HUDEP-2 (cell line): ENCODE measurements around the gene OPHN1.
"Not testable (repeated sequence)": the region's sequence is repeated elsewhere in the genome, so short reads cannot be mapped to it uniquely, and the experiment has no call there.

ENCODE experiments used
- DNase-seq, 76 experiments: peaks; one replicate each; lab custom pipeline; 2025; ENCODE audit not compliant: unreplicated experiment in 76 of 76; lab: John Stamatoyannopoulos, UW

OPHN1 gene

DNA sequence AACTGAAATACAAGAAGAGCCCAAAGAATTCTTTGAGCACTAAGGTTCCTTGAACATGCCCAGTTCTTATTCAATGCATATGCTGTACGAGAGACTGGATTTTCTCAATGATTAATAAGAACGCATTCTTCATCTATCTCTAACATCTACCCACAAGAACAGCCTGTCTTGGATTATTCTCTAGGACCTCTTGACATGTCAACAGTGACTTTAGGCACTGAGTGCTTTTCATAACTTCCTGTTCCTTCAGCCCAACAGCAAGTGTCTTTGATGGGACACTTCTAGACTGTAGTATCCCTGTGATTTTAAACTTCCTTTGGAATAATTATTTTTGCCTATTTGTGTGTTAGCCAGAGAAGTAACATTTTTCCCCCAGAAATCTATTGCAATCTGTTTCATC is 69.3 kb downstream of the OPHN1 start:
- DNase-seq: no peak

DNA sequence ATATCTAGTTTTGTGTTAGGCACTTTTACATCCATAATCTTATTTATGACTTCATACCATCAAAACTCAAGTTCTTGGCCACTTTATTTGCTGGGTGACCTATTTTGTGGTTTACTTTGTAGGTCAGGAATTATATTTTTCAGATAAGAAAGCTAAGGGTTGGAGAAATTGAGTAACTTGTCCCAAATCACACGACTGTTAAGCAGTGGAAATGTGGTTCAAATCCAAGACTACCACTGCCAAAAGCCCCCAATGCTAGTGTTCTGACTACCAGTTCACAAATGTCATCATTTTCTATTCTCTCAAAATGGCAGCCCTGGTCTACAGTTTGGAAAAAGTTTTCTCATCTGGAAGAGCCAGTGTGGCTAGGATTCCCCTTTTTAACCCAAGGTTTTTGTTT is 74.6 kb downstream of the OPHN1 start:
- DNase-seq: no peak

DNA sequence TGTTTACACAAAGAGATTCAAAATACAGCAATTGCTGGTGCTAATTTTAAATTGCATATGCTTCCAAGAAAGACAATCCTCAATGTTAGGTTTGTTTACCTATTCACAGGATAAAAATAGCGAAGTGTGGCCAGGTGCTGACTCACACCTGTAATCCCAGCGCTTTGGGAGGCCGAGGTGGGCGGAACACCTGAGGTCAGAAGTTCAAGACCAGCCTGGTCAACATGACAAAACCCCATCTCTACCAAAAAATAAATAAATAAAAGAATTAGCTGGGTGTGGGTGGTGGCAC is 77.7 kb downstream of the OPHN1 start:
- no peak for DNase-seq

DNA sequence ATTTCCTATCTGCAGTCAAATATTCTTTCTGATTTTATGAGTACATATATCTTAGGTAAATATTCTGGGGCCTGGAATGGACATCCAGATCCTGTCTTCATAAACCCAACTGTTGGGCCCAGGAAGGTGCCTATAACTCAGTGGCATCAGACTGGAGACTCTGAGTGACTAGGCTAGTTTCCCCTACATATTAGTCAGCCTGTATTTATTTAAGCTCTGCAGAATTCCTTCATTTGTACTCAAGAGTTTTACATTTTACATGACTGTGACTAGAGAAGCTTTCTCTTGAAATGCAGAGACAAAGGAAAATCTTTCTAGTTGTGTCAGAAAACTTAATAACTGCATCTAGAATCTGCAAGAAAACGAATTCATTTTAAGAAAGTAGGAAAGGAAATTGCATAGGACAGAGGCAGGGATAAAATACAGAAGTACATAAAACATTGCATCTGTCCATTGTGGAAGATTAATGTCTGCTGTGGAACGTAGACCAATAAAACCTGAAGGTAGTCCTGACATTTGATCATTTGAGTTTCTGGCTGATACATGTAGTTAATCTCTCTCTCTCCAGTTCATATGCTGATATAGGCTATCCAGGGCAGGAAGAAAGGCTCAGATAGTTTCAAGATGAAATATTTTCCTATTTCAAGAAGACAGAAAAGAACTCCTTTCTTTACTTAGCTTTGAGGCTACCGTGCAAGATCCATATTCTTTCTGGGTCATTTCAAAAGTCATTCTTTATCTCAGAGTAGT is 78.2 kb downstream of the OPHN1 start:
- no peak for DNase-seq

DNA sequence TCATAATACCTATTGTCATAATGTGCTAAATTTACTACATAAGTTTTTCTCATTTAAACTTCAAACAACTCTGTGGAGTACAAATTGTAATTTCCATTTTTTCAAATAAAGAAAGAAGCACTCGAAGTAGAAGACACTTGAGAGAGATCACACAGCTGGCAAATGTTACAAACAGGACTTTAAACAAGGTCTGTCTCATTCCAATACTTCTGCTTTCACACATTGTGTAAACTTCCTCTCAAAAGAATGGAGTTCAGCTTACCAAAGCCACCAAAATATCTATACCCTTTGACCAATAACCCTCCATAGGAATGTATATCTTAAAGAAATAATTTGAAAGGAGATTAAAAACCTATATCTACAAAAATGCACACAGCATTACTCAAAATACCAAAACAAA is 88.3 kb downstream of the OPHN1 start:
- DNase-seq: no peak

DNA sequence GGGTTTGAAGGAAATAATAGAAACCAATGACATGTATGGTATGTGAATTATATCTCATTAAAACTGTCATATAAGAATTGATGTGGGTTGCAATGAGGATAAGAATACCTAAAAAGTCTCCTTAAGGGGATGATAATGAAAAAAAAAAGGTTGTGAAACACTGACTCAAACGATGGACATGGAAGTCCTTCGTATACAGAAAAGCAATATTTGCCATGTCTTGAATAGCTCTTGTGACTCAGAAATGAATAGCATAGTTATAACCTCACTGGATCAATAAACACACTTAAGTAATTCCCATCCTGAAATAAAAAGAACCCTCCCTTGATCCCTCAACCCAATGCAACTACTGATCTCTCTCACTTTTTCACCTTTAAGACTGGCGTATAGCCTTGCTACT is 89.7 kb downstream of the OPHN1 start:
- DNase-seq: no peak

DNA sequence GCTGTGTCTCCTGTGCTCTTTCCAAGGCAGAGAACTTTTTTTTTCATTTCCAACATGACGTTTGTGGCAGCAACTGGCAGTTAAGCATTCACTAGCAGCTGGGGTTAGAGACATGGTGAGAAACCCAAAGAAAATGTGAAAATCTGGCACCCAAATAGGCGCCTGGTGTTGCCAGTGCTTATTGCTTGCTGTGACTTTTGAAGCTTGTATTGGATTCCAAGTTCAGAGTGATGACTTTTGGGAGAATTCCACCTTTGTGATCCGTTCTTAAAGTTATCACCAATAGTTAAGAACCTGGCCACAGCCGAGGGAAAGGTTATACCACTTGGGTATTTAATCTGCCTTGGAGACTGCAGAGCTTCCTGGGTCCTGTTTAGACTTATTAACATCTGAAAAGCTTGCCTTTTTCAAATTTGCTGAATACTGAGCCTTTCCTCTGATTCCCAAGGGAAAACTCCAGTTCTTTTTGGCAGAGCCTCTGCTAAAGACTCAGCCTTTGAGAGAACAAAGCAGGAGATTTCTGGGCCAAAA is 101.0 kb downstream of the OPHN1 start:
- DNase-seq: no peak

DNA sequence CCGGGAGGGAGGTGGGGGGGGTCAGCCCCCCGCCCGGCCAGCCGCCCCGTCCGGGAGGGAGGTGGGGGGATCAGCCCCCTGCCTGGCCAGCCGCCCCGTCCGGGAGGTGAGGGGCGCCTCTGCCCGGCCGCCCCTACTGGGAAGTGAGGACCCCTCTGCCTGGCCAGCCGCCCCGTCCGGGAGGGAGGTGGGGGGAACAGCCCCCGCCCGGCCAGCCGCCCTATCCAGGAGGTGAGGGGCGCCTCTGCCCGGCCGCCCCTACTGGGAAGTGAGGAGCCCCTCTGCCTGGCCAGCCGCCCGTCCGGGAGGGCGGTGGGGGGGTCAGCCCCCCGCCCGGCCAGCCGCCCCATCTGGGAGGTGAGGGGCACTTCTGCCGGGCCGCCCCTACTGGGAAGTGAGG is 106.5 kb downstream of the OPHN1 start:
- DNase-seq: not testable (repeated sequence)

DNA sequence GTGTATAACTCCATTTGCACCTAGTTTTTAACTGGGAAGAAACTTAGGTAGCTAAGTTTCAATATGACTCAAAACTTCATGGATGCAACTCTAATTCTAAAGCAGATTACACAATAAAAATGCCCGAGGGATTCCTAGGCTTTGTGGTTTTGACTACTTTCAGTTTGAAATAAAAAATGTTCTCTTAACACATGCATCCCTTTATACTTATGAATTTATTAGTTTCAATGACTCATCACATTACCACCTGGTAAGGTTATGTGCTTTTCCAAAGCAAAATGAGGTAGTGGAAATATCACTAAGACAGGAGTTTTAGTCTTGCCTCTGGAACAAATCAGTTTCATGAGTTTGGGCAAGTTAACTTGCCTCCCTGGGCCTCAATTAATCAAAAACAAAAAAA is 125.5 kb downstream of the OPHN1 start:
- no peak for DNase-seq

DNA sequence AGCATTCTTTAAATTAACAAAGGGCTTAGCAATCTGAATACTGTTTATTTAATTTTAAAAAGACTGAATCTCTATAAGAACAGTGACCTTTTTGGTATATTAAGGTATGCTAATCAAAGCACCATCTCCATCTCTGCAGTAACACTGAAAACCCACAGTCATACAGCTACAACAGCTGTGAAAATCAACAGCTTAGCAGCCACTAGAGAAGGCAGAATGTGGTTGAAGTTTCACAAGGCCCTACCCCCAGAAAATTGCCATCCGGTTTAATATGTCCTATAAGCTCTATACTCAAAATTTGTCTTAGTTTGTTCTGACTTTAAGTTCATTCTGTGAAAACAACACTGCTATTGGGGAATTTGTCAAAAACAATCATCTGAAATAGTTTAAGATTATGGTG is 128.7 kb downstream of the OPHN1 start:
- DNase-seq: no peak

DNA sequence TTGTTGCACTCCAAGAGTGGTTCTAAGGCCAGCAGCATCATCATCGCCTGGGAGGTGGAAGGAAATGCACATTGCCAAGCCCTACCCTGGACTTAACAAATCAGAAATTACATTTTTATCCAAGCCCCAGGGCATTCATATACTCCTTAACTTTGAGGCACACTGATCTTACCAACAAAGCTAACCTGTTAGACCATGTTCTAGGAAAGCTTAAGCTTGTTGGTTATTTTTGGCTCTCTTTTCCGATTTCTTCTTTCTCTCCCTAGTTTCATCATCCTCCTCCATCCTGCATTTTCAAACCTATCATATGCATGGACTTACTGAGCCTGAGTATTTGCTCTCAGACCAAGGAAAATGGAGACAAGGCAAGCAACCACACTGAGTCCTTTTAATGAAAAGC is 133.4 kb downstream of the OPHN1 start:
- no peak for DNase-seq

DNA sequence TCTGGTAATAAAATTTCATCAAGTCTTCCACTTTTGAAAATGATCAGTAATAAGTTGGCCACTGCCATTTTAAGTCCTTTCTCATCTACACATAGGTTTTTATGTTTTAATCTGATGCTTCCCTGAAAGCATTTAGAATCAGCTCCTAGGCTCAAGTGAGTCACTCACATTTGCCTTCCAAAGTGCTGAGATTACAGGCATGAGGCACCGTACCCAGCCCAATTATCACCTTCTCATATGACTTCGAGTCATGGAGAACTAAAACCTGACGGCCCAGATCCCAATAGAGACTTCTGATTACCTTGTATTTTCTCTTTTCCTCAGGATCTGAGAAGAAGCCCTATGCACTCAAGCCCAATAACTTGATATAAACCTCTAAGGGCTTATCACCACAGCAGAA is 140.8 kb downstream of the OPHN1 start:
- DNase-seq: no peak

DNA sequence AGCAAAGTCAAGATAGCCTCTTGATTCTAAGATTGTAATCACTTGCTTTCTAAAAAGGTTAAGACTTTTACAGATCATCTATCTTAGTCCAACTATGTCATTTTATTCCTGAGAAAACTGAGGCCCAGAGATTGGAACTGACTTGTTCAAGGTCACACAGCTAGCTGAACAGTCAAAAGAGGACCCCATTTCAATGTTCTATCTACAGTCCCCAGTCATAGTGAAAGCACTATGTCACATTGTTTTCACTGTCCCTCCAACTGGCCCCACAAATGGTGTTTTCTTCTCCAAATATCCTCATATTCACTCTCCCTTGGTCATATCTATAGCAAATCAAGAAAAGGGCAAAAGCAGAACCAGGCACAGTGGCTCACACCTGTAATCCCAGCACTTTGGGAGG is 145.2 kb downstream of the OPHN1 start:
- DNase-seq: no peak

DNA sequence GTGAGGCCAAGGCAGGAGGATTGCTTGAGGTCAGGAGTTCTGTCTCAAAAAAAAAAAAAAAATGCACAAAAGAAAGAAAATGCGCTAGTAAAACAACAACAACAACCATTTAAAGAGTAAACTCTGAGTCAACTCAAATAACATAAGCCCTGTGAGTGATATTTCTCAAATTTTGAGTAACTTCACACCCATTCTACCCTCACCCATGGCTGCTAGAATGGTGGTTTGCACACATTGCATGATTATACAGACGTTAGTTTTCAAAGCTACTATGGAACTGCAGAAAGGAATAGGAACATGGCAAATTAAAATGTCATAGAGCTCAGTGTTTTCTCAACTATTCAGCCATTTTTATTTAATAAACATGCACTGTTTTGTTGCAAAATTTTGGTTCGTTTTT is 145.9 kb downstream of the OPHN1 start:
- no peak for DNase-seq

DNA sequence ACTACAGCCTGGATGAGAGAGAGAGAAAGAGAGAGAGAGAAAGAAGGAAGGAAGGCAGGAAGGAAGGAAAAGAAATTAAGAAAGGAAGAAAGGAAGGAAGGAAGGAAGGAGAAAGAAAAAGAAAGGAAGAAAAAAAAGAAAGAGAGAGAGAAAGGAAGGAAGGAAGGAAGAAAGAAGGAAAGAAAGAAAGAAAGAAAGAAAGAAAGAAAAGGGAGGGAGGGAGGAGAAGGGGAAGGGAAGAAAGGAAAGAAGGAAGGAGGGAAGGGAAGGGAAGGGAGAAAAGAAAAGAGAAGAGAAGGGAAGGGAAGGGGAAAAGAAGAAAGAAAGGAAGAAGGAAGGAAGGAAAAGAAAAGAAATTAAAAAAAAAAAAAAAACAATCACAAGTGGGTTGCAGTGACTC is 146.3 kb downstream of the OPHN1 start:
- no peak for DNase-seq

DNA sequence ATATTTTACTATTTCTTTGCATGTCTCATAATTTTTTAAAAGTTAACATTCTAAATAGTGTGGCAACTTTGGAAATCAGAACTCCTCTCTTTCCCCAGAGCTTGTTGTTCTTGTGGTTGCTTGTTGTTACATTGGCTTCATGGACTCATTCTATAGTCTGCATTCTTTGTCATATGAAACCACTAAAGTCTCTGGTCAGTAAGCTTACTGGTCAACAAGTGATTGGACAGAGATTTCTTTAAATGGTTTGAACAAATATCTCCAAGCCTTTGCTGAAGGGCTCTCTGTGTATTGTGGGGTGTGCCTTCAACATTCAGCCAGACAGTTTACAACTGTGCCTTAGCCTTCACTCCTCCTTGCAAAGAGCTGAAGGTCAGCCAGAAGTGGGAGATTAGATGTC is 147.2 kb downstream of the OPHN1 start:
- no peak for DNase-seq

DNA sequence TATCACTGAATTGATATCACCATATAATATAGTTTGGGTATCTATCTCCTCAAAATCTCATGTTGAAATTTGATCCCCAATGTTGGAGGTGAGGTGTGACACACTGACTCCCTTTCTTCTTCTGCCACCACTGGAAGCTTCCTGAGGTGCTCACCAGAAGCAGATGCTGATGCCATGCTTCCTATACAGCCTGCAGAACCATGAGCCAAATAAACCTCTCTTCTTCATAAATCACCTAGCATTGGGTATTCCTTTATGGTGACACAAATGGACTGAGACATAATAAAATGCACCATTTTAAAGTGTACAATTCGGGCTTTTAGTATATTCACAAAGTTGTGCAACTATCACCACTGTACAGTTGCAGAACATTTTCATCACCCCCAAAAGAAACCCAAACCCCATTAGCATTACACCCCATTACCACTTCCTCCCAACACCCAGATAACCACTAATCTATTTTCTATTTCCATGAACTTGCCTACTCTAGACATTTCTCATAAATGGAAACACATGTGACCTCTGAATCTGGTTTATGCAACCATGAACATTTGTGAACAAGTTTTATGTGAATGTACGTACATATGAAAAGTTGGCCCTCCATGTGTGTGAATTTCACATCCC is 148.9 kb downstream of the OPHN1 start:
- DNase-seq: no peak

DNA sequence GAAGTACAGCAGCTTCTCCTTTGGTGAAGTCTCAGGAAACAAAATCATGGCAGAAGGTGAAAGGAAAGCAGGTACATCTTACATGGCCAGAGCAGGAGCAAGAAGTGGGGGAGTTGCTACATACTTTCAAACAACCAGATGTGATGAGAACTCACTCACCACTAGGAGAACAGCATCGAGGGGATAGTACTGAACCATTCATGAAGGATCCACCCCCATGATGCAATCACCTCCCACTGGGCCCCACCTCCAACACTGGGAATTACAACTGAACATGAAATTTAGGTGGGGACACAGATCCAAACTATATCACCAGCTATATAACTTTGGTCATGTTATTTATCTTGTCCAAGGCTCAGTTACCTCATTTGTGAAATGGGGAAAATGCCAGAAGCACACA is 159.4 kb downstream of the OPHN1 start:
- peak in 1 of 76 experiments; percentile 0 for DNase-seq

DNA sequence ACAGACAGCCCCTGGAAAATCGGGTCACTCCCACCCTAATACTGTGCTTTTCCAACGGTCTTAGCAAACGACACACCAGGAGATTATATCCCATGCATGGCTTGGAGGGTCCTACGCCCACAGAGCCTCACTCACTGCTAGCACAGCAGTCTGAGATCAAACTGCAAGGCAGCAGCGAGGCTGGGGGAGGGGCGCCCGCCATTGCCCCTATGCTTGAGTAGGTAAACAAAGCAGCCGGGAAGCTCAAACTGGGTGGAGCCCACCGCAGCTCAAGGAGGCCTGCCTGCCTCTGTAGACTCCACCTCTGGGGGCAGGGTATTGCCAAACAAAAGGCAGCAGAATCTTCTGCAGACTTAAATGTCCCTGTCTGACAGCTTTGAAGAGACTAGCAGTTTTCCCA is 168.5 kb downstream of the OPHN1 start:
- DNase-seq: not testable (repeated sequence)

DNA sequence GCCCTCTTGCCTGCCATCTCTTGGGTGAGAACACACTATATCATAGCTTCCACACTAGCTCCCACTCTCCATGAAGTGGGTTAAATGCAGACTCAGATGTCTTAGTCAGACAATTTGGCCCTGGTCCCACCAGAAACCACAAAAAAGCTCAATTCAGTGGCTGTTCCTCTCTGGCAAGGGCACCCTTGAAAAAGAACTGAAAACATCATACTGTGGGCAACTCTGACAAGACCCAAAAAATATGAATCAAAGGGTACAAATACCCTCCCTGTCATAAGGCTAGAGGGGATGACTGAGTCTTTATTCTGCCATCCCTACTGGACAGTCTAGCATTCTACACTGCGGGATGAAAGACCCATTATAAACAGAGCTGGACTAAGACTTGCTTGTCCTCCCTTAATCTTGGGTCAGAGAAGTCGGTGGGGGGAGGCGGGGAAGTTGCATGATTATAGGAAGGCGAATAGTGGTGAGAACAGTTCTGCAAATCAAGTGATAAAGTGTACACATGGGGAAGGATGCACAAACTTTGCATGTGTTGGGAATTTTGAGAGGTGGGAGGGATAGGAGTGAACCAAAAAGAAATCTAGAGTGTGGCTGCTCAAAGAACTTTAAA is 172.1 kb downstream of the OPHN1 start:
- DNase-seq: no peak

DNA sequence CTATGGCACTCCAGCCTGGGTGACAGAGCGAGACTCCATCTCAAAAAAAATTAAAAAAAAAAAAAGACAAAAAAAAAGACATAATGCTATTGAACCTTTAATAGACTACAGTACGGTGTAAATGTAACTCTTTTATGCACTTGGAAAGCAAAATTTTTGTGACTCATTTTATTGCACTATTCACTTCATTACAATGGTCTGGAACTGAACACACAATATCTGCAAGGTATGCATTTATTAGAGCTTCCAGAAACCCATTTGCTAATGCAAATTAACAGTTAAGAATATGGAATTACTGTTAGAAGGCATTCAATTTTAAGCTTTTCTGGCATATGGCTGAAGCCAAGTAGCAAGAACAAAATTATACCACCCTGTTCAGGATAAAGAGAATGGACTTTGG is 176.3 kb downstream of the OPHN1 start:
- no peak for DNase-seq
